ENCODE results near the gene PCNX1.
"Not testable (repeated sequence)": the region's sequence is repeated elsewhere in the genome, so short reads cannot be mapped to it uniquely, and the experiment has no call there.

DNA sequence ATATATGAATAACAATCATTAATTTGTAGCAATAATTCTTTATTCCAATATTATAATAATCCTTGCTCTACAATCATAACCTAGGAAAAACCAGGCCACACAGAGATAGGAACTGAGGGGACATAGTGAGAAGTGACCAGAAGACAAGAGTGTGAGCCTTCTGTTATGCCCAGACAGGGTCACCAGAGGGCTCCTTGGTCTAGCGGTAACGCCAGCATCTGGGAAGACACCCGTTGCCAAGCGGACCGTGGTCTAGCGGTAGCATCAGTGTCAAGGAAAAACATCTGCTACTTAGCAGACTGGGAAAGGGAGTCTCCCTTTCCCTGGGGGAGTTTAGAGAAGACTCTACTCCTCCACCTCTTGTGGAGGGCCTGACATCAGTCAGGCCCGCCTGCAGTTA lies 240.1 kb downstream of the PCNX1 start:
- not testable (repeated sequence) for TF ChIP-seq POLR2AphosphoS5 (IDR thresholded peaks at IDR 0.05; ENCODE audit: borderline replicate concordance, low read depth, low read length); EZH2 (IDR thresholded peaks at IDR 0.05)

Measured in SK-N-MC (cell line).